Measurements from ENCODE around the gene MYO1B.

MYO1B gene

GRCh38 chr2:191285252-191285651 lies 40.0 kb downstream of the MYO1B start:
- H3K9ac ChIP-seq (ENCODE audit: low read depth, low read length): no peak overlapping the region
- H3K27ac ChIP-seq (ENCODE audit: low read length): no peak overlapping the region
- H3K27me3 ChIP-seq (ENCODE audit: insufficient read depth, low read length): no peaks in the 10 kb centered on the region
- H3K36me3 ChIP-seq (ENCODE audit: insufficient read depth, low read depth, low read length): peaks cover 17% of the 10 kb centered on the region; the same call in 1 of the 2 replicates
- H3K4me3 ChIP-seq (ENCODE audit: low read length): no peak overlapping the region
- H3K4me1 ChIP-seq (ENCODE audit: insufficient read depth, low read length): peaks cover 4% of the 10 kb centered on the region; the same call in 1 of the 2 replicates
- H3K9me3 ChIP-seq (ENCODE audit: insufficient read depth, low read depth, low read length): no peaks in the 10 kb centered on the region

GRCh38 chr2:191287820-191288219 lies 42.6 kb downstream of the MYO1B start:
- Histone ChIP-seq H3K9ac (ENCODE audit: low read depth, low read length) (no peak overlapping the region), H3K36me3 (ENCODE audit: insufficient read depth, low read depth, low read length) (peaks cover 15% of the 10 kb centered on the region; the same call in 1 of the 2 replicates), H3K4me3 (ENCODE audit: low read length) (no peak overlapping the region), H3K4me1 (ENCODE audit: insufficient read depth, low read length) (peaks cover 10% of the 10 kb centered on the region), H3K27me3 (ENCODE audit: insufficient read depth, low read length) (no peaks in the 10 kb centered on the region), H3K27ac (ENCODE audit: low read length) (no peak overlapping the region), H3K9me3 (ENCODE audit: insufficient read depth, low read depth, low read length) (no peaks in the 10 kb centered on the region)

DNA sequence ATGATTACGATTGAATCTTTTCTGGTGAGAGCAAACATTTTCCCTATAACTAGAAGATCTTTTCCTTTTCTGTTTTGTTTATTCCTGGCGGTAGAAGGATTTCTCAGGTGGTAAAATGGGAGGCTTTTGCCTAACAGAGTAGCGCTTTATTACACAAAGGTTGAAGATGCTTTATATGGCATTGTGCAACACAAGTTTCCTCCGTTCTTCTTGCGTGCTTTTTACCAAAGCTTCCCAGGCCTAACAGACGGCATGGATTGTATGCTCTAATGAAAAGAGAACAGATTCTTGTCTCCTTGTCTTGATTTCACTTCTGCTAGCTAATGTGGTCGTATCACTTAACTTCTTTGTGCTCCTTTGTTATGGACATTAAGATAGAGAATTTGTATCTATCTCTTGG lies 43.8 kb downstream of the MYO1B start:
- H3K36me3 ChIP-seq (ENCODE audit: insufficient read depth, low read depth, low read length): peaks cover 3% of the 10 kb centered on the region; the same call in 1 of the 2 replicates
- H3K4me1 ChIP-seq (ENCODE audit: insufficient read depth, low read length): peaks cover 12% of the 10 kb centered on the region
- no peak overlapping the region for H3K4me3 ChIP-seq (ENCODE audit: low read length)
- H3K27me3 ChIP-seq (ENCODE audit: insufficient read depth, low read length): no peaks in the 10 kb centered on the region
- no peaks in the 10 kb centered on the region for H3K9me3 ChIP-seq (ENCODE audit: insufficient read depth, low read depth, low read length)
- no peak overlapping the region for H3K27ac ChIP-seq (ENCODE audit: low read length)
- H3K9ac ChIP-seq (ENCODE audit: low read depth, low read length): no peak overlapping the region

DNA sequence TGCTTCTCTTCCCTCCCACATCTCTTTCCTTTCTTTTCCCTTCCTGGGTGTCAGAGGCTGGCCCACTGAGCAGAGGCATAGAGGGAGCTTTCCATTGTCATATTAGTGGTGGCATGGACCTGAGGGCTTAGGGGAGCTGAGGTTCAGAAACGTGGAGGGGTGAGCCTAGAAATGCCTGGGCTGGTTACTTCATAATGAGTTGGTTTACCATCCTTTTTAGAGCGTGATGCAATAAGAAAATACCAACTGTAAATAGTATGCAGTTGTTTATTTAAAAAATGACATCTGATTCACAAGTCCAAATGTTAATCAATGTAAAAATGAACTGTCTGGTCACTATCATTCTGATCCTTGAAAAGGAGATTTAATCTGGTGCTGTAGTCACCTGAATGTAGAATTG lies 46.3 kb downstream of the MYO1B start:
- Histone ChIP-seq H3K27me3 (ENCODE audit: insufficient read depth, low read length) (no peaks in the 10 kb centered on the region), H3K4me3 (ENCODE audit: low read length) (no peak overlapping the region), H3K9me3 (ENCODE audit: insufficient read depth, low read depth, low read length) (no peaks in the 10 kb centered on the region), H3K9ac (ENCODE audit: low read depth, low read length) (no peak overlapping the region), H3K27ac (ENCODE audit: low read length) (no peak overlapping the region), H3K36me3 (ENCODE audit: insufficient read depth, low read depth, low read length) (peaks cover 2% of the 10 kb centered on the region; the same call in 1 of the 2 replicates), H3K4me1 (ENCODE audit: insufficient read depth, low read length) (peaks cover 12% of the 10 kb centered on the region)

GRCh38 chr2:191292869-191293268 lies 47.7 kb downstream of the MYO1B start:
- Histone ChIP-seq H3K9ac (ENCODE audit: low read depth, low read length) (no peak overlapping the region), H3K4me1 (ENCODE audit: insufficient read depth, low read length) (peaks cover 12% of the 10 kb centered on the region), H3K36me3 (ENCODE audit: insufficient read depth, low read depth, low read length) (peaks cover 5% of the 10 kb centered on the region; the same call in 1 of the 2 replicates), H3K9me3 (ENCODE audit: insufficient read depth, low read depth, low read length) (no peaks in the 10 kb centered on the region), H3K27me3 (ENCODE audit: insufficient read depth, low read length) (no peaks in the 10 kb centered on the region), H3K27ac (ENCODE audit: low read length) (no peak overlapping the region), H3K4me3 (ENCODE audit: low read length) (no peak overlapping the region)

- H3K4me1 ChIP-seq (ENCODE audit: insufficient read depth, low read length): peaks cover 12% of the 10 kb centered on the region
- H3K27ac ChIP-seq (ENCODE audit: low read length): no peak overlapping the region
- no peak overlapping the region for H3K9ac ChIP-seq (ENCODE audit: low read depth, low read length)
- no peaks in the 10 kb centered on the region for H3K27me3 ChIP-seq (ENCODE audit: insufficient read depth, low read length)
- peaks cover 5% of the 10 kb centered on the region; the same call in 1 of the 2 replicates for H3K36me3 ChIP-seq (ENCODE audit: insufficient read depth, low read depth, low read length)
- H3K4me3 ChIP-seq (ENCODE audit: low read length): no peak overlapping the region
- no peaks in the 10 kb centered on the region for H3K9me3 ChIP-seq (ENCODE audit: insufficient read depth, low read depth, low read length)
Observed at GRCh38 chr2:191295088-191295487, 49.9 kb downstream of the MYO1B start.

DNA sequence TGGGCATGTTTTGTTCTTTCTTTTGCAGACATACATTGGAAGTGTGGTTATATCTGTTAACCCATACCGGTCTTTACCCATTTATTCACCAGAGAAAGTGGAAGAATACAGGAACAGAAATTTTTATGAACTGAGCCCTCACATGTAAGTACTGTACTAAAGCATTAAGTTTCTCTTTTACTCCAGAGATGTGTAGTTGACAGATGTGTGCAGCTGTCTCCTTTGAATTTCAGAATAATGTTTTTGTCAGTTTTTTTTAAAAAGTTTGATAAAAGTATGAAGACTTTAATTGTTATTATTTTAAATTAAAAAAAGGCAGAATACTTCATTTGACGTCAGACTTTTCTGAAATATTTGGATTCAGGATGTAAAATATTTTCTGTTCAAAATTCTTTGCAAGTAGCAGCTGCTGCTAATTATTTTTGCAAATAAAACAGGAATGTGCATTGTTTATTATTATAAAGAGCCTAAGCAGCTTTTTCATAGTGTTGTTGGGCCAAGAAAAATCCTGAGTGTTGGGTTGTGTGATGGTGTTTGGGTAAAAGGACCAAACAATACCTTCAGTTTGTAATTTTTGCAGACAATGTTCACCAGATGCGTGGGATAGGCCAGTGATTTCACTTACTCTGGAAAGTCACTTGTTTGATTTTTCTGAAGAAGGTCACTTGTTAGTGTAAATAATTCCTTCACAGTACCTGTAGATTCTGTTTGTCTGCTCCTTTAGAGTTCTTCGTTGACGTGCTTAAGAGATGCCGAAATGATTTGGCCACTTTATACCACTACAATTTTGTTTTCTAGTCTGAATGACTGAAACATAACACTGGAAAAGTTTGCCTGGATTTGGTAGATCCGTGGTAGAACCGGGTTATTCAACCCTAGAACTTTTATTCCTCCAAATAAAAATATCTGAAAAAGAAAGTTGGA lies 51.1 kb downstream of the MYO1B start:
- Histone ChIP-seq H3K4me3 (ENCODE audit: low read length) (no peak overlapping the region), H3K27ac (ENCODE audit: low read length) (no peak overlapping the region), H3K9me3 (ENCODE audit: insufficient read depth, low read depth, low read length) (no peaks in the 10 kb centered on the region), H3K4me1 (ENCODE audit: insufficient read depth, low read length) (peaks cover 4% of the 10 kb centered on the region), H3K9ac (ENCODE audit: low read depth, low read length) (no peak overlapping the region), H3K36me3 (ENCODE audit: insufficient read depth, low read depth, low read length) (peaks cover 5% of the 10 kb centered on the region; the same call in 1 of the 2 replicates), H3K27me3 (ENCODE audit: insufficient read depth, low read length) (no peaks in the 10 kb centered on the region)

GRCh38 chr2:191297033-191297432 lies 51.8 kb downstream of the MYO1B start:
- Histone ChIP-seq H3K27me3 (ENCODE audit: insufficient read depth, low read length) (no peaks in the 10 kb centered on the region), H3K9me3 (ENCODE audit: insufficient read depth, low read depth, low read length) (no peaks in the 10 kb centered on the region), H3K36me3 (ENCODE audit: insufficient read depth, low read depth, low read length) (peaks cover 5% of the 10 kb centered on the region; the same call in 1 of the 2 replicates), H3K4me3 (ENCODE audit: low read length) (no peak overlapping the region), H3K9ac (ENCODE audit: low read depth, low read length) (no peak overlapping the region), H3K4me1 (ENCODE audit: insufficient read depth, low read length) (peaks cover 4% of the 10 kb centered on the region), H3K27ac (ENCODE audit: low read length) (no peak overlapping the region)

DNA sequence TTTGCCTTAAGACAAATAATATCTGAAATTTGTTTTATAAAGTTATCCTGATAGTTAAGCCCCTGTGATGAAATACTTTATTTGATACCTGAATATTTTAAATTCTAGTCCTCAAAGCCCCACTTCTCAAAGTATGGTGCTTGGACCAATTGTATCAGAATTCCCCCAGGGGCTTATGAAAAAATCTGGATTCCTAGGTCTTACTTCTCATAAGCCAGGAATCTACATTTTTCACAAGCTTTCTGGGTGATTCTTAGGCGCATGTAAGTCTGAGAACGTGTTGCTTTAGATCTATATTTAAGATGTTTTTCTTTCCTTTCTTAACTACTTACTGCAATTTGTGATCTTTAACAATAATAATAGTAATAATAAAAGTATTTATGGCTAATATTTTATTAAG lies 53.1 kb downstream of the MYO1B start:
- Histone ChIP-seq H3K4me1 (ENCODE audit: insufficient read depth, low read length) (no peaks in the 10 kb centered on the region), H3K4me3 (ENCODE audit: low read length) (no peak overlapping the region), H3K9ac (ENCODE audit: low read depth, low read length) (no peak overlapping the region), H3K27ac (ENCODE audit: low read length) (no peak overlapping the region), H3K27me3 (ENCODE audit: insufficient read depth, low read length) (no peaks in the 10 kb centered on the region), H3K9me3 (ENCODE audit: insufficient read depth, low read depth, low read length) (no peaks in the 10 kb centered on the region), H3K36me3 (ENCODE audit: insufficient read depth, low read depth, low read length) (peaks cover 5% of the 10 kb centered on the region; the same call in 1 of the 2 replicates)

GRCh38 chr2:191299010-191299409 lies 53.8 kb downstream of the MYO1B start:
- no peak overlapping the region for H3K4me3 ChIP-seq (ENCODE audit: low read length)
- no peaks in the 10 kb centered on the region for H3K27me3 ChIP-seq (ENCODE audit: insufficient read depth, low read length)
- H3K36me3 ChIP-seq (ENCODE audit: insufficient read depth, low read depth, low read length): peaks cover 5% of the 10 kb centered on the region; the same call in 1 of the 2 replicates
- no peaks in the 10 kb centered on the region for H3K4me1 ChIP-seq (ENCODE audit: insufficient read depth, low read length)
- H3K27ac ChIP-seq (ENCODE audit: low read length): no peak overlapping the region
- no peak overlapping the region for H3K9ac ChIP-seq (ENCODE audit: low read depth, low read length)
- H3K9me3 ChIP-seq (ENCODE audit: insufficient read depth, low read depth, low read length): no peaks in the 10 kb centered on the region

- Histone ChIP-seq H3K9ac (ENCODE audit: low read depth, low read length) (no peak overlapping the region), H3K27ac (ENCODE audit: low read length) (no peak overlapping the region), H3K27me3 (ENCODE audit: insufficient read depth, low read length) (no peaks in the 10 kb centered on the region), H3K9me3 (ENCODE audit: insufficient read depth, low read depth, low read length) (no peaks in the 10 kb centered on the region), H3K4me1 (ENCODE audit: insufficient read depth, low read length) (no peaks in the 10 kb centered on the region), H3K36me3 (ENCODE audit: insufficient read depth, low read depth, low read length) (peaks cover 5% of the 10 kb centered on the region; the same call in 1 of the 2 replicates), H3K4me3 (ENCODE audit: low read length) (no peak overlapping the region)
Observed at GRCh38 chr2:191299866-191300265, 54.7 kb downstream of the MYO1B start.

DNA sequence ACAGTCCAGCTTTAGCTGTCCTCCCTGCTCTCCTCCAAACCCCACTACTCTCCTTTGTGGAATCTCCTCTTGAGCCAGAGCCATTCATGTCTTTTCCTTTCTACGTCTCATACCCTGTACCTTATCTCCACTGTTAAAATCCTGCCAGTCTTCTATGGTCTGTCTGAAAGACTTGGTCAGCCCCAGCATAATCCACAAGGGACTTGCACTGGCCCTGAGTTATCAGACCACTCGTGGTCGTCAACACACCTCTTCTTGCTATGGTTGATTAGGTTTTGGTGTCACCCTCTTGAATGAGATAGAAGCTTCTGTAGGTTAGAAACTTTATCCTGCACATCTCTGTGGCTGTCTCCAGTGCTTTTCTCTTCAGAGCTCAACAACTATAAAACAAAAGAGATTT lies 56.8 kb downstream of the MYO1B start:
- H3K9me3 ChIP-seq (ENCODE audit: insufficient read depth, low read depth, low read length): no peaks in the 10 kb centered on the region
- H3K9ac ChIP-seq (ENCODE audit: low read depth, low read length): no peak overlapping the region
- H3K27ac ChIP-seq (ENCODE audit: low read length): no peak overlapping the region
- no peaks in the 10 kb centered on the region; the same call in 1 of the 2 replicates for H3K36me3 ChIP-seq (ENCODE audit: insufficient read depth, low read depth, low read length)
- no peaks in the 10 kb centered on the region for H3K4me1 ChIP-seq (ENCODE audit: insufficient read depth, low read length)
- H3K27me3 ChIP-seq (ENCODE audit: insufficient read depth, low read length): no peaks in the 10 kb centered on the region
- no peak overlapping the region for H3K4me3 ChIP-seq (ENCODE audit: low read length)
